PC-3 (cell line): ENCODE results near the gene DAND5.

Experiments used
- CTCF ChIP-seq: fragments of 300-600 bp; sonication (generic); conservative IDR thresholded peaks from 2 replicates; pipeline ENCODE4 v1.5.1; 2017; ENCODE audit warnings: antibody characterized with exemption, low read depth, mild to moderate bottlenecking, low read length
- EZH2 ChIP-seq: fragments of 300-600 bp; sonication (generic); IDR thresholded peaks from one replicate; pipeline ENCODE4 v1.6.1; 2017; ENCODE audit warnings: antibody characterized with exemption, mild to moderate bottlenecking, low read length; ENCODE audit not compliant: unreplicated experiment
- EZH2phosphoT487 ChIP-seq: fragments of 300-600 bp; sonication (generic); IDR thresholded peaks from 2 replicates; pipeline ENCODE4 v1.6.1; 2018; ENCODE audit warnings: mild to moderate bottlenecking, antibody characterized with exemption, low read length, borderline replicate concordance

DNA sequence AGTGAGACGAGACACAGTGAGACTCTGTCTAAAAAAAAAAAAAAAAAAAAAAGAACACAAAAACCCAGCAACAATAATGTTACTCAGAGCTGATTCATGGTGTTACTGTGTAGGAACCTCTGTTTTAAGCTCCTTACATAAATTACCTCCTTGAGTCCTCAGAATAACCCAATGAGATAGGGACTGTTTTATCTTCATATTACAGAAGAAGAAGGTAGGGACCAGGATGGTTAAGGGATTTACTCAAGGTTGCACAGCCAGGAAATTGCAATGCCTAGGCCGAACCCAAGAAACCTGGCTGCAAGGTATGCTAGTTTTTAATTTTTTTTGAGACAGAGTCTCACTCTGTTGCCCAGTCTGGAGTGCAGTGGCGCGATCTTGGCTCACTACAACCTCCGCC lies 1.5 kb upstream of the DAND5 start:
- TF ChIP-seq CTCF (no peak), EZH2phosphoT487 (no peak), EZH2 (no peak)
